Measurements from ENCODE around the gene FBXO21.

DNA sequence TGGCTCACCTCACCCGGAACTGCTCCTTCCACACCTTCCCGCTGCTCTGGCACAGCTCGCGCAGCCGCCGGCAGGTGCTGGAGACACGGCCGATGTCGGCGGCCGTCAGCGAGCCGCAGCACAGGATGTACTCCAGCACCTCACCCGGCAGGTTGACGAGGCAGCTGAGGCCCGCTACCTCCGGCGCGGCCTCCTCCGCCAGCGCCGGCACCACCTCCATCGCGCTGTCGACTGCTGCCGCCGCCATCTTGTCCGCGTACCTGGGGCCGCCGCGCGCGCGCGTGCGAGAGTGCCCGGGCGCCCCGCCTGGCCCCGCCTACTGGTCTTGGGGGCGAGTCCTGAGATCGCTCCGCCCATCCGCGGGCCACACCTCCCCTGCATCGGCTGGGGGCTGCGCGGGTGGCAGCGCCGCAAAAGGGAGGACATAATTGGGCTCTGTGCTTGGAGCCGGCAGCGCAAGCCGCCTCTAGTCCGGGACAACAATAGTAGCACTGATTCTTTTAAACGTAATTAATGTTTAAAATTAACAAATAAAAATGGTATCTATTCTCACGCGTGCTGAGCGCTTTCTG lies at the start of gene FBXO21:
- TF ChIP-seq, protein P1, sequence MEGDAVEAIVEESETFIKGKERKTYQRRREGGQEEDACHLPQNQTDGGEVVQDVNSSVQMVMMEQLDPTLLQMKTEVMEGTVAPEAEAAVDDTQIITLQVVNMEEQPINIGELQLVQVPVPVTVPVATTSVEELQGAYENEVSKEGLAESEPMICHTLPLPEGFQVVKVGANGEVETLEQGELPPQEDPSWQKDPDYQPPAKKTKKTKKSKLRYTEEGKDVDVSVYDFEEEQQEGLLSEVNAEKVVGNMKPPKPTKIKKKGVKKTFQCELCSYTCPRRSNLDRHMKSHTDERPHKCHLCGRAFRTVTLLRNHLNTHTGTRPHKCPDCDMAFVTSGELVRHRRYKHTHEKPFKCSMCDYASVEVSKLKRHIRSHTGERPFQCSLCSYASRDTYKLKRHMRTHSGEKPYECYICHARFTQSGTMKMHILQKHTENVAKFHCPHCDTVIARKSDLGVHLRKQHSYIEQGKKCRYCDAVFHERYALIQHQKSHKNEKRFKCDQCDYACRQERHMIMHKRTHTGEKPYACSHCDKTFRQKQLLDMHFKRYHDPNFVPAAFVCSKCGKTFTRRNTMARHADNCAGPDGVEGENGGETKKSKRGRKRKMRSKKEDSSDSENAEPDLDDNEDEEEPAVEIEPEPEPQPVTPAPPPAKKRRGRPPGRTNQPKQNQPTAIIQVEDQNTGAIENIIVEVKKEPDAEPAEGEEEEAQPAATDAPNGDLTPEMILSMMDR (IDR thresholded peaks at IDR 0.05) = peak in 1 of 3 donors; percentile 19
- peak; percentile 68 to 91 (median 74) for TF ChIP-seq POLR2AphosphoS5 (IDR thresholded peaks at IDR 0.05)
